ENCODE measurements around the gene KIRREL3. TPM values are rescaled to one million over a fixed set of nuclear protein-coding genes. Genes with fewer than 3 reads are reported as not detected.

KIRREL3 gene
- polyA plus RNA-seq, 1 of the 3 experiments (the other 2 are of a cell fraction) = 3.7 TPM

- no peak overlapping the region; the same call in 1 of the 2 replicates for H2AFZ ChIP-seq (ENCODE audit: low read depth)
- WGBS (ENCODE audit: low lambda C conversion rate) = 80% methylated on average over 1 of the region's 2 CpGs
- H3K9me3 ChIP-seq = no peaks in the 10 kb centered on the region
- H3K9ac ChIP-seq = no peak overlapping the region
- no peak overlapping the region for H3K4me2 ChIP-seq
- no peaks in the 10 kb centered on the region for H3K27me3 ChIP-seq (ENCODE audit: insufficient read depth)
- H3K4me3 ChIP-seq (ENCODE audit: low read depth in 2 of 2, low read length in 1 of 2) = no peak overlapping the region
- peaks cover 0 to 14% of the 10 kb centered on the region in 2 experiments; a peak in 1 of 4 replicates for H3K4me1 ChIP-seq (ENCODE audit: control insufficient read depth in 1 of 2, insufficient read depth in 2 of 2, low read depth in 1 of 2, low read length in 1 of 2)
- H3K79me2 ChIP-seq (ENCODE audit: insufficient read depth) = no peaks in the 10 kb centered on the region
- ChIA-PET CTCF (interaction anchor here (1.3 to 1.5 kb wide), 4 partner anchors 15 to 644 kb away, joined by 3 to 8 read pairs (median 4); no protein-coding TSS in a partner anchor), POLR2A (no interaction called here)
- no peaks in the 10 kb centered on the region for H4K20me1 ChIP-seq (ENCODE audit: insufficient read depth)
- no peak overlapping the region for H3K27ac ChIP-seq (ENCODE audit: low read depth in 2 of 2, low read length in 1 of 2)
- H3F3A ChIP-seq (replicated peaks; ENCODE audit: insufficient read depth) = no peaks in the 10 kb centered on the region
- TF ChIP-seq GATA2 (CRISPR knock-in tag; IDR thresholded peaks at IDR 0.05) = no peak
- no peaks in the 10 kb centered on the region for H3K9me2 ChIP-seq
- no peak for DNase-seq
- H3K36me3 ChIP-seq (replicated peaks in 1 of 2; ENCODE audit: control insufficient read depth in 1 of 2, insufficient read depth in 2 of 2, low read length in 1 of 2) = no peaks in the 10 kb centered on the region
Measured at GRCh38 chr11:126701520-126701897, 299.1 kb downstream of the KIRREL3 start.

- TF ChIP-seq FOXJ3 (CRISPR knock-in tag; IDR thresholded peaks at IDR 0.05) (no peak), IRF3 (IDR thresholded peaks at IDR 0.05; ENCODE audit: low read depth, low read length) (no peak), MAX (IDR thresholded peaks at IDR 0.05; ENCODE audit: low read depth) (no peak), GABPA (IDR thresholded peaks at IDR 0.05; ENCODE audit: low read depth) (no peak), NFIC (IDR thresholded peaks at IDR 0.05; ENCODE audit: borderline replicate concordance) (no peak), MEF2A (IDR thresholded peaks at IDR 0.05; ENCODE audit: borderline replicate concordance, low read depth) (no peak), RXRA (IDR thresholded peaks at IDR 0.05; ENCODE audit: borderline replicate concordance, low read depth) (no peak), YY1 (IDR thresholded peaks at IDR 0.05; ENCODE audit: low read depth) (no peak), EZH2phosphoT487 (IDR thresholded peaks at IDR 0.05; ENCODE audit: borderline replicate concordance, low read depth) (no peak), FOXM1 (IDR thresholded peaks at IDR 0.05; ENCODE audit: low read depth) (no peak), NRF1 (IDR thresholded peaks at IDR 0.05; ENCODE audit: low read depth, low read length) (no peak), CHD2 (IDR thresholded peaks at IDR 0.05; ENCODE audit: low read length, partially characterized antibody) (no peak), USF2 (IDR thresholded peaks at IDR 0.05; ENCODE audit: borderline replicate concordance, low read depth, low read length) (no peak), RAD21 (IDR thresholded peaks at IDR 0.05; ENCODE audit: low read length) (no peak), POLR2AphosphoS5 (IDR thresholded peaks at IDR 0.05; ENCODE audit: low read depth, low read length) (no peak), RCOR1 (IDR thresholded peaks at IDR 0.05; ENCODE audit: low read length) (no peak)
- POLR2A ChIA-PET = no interaction called here
- H3K9me2 ChIP-seq = no peaks in the 10 kb centered on the region
- 89% methylated on average over 9 of the region's 9 CpGs for WGBS (ENCODE audit: low lambda C conversion rate)
- no peaks in the 10 kb centered on the region for H3K36me3 ChIP-seq (replicated peaks in 1 of 2; ENCODE audit: control insufficient read depth in 1 of 2, insufficient read depth in 2 of 2, low read length in 1 of 2)
- peaks cover 0 to 14% of the 10 kb centered on the region in 2 experiments; a peak in 1 of 4 replicates for H3K4me1 ChIP-seq (ENCODE audit: control insufficient read depth in 1 of 2, insufficient read depth in 2 of 2, low read depth in 1 of 2, low read length in 1 of 2)
- H3K4me2 ChIP-seq = no peak overlapping the region
- H3K27me3 ChIP-seq (ENCODE audit: insufficient read depth) = no peaks in the 10 kb centered on the region
- no peak overlapping the region for H3K4me3 ChIP-seq (ENCODE audit: low read depth in 2 of 2, low read length in 1 of 2)
- H3K79me2 ChIP-seq (ENCODE audit: insufficient read depth) = no peaks in the 10 kb centered on the region
- H2AFZ ChIP-seq (ENCODE audit: low read depth) = no peak overlapping the region; the same call in 1 of the 2 replicates
- H4K20me1 ChIP-seq (ENCODE audit: insufficient read depth) = no peaks in the 10 kb centered on the region
- H3K9ac ChIP-seq = no peak overlapping the region
- no peaks in the 10 kb centered on the region for H3F3A ChIP-seq (replicated peaks; ENCODE audit: insufficient read depth)
- no peak overlapping the region for H3K27ac ChIP-seq (ENCODE audit: low read depth in 2 of 2, low read length in 1 of 2)
- CTCF ChIA-PET = interaction anchor here (1.0 to 1.5 kb wide), 5 partner anchors 15 to 645 kb away, joined by 3 to 8 read pairs (median 4); no protein-coding TSS in a partner anchor
- no peaks in the 10 kb centered on the region for H3K9me3 ChIP-seq
- DNase-seq = no peak
Measured at GRCh38 chr11:126700768-126701519, 299.6 kb downstream of the KIRREL3 start.

Measured in SK-N-SH (cell line).